Measurements from ENCODE around the gene BRWD1. TPM values are rescaled to one million over a fixed set of nuclear protein-coding genes. Genes with fewer than 3 reads are reported as not detected.

BRWD1 gene
- total and polyA plus RNA-seq, 2 experiments from 2014 or later = 35.2 to 75.5 TPM

DNA sequence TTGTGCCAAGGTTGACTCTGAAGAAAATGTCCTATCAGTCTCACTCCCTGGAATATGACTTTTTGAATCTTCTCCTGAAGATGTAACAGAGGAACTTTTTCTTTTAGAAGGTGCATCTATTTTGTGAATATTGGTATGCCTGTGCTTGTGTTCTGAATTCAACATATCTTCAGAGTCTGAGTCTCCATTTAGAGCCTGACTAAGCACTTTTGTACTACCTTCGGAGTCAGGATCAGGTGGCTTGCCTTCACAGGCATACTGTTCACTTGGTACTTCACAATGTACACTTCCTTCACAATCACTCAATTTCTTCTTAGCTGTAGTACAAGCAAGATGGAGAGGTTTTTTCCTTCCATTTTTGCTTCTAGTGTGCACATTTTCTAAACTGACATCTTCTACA is 116.6 kb downstream of the BRWD1 start:
- H3K27ac Mint-ChIP-seq = no peak overlapping the region

More for the DNA sequence above, 116.6 kb downstream of the BRWD1 start:
- Histone ChIP-seq H3K79me2 (replicated peaks; ENCODE audit: insufficient read depth) (no peaks in the 10 kb centered on the region), H3K36me3 (ENCODE audit: insufficient read depth) (peaks cover 42% of the 10 kb centered on the region), H3K27ac (ENCODE audit: low read depth) (no peak overlapping the region), H4K20me1 (replicated peaks; ENCODE audit: insufficient read depth) (no peaks in the 10 kb centered on the region), H3F3A (replicated peaks; ENCODE audit: low read depth) (no peaks in the 10 kb centered on the region; the same call in 1 of the 2 replicates), H3K4me1 (ENCODE audit: insufficient read depth) (no peaks in the 10 kb centered on the region), H3K9me2 (ENCODE audit: insufficient read depth) (no peaks in the 10 kb centered on the region), H2AFZ (no peak overlapping the region), H3K4me3 (no peak overlapping the region), H3K27me3 (ENCODE audit: insufficient read depth) (no peaks in the 10 kb centered on the region), H3K4me2 (no peak overlapping the region)
- H3K4me3 Mint-ChIP-seq = no peak overlapping the region
- no peak for TF ChIP-seq NANOG (IDR thresholded peaks at IDR 0.05; ENCODE audit: borderline replicate concordance)
- no peak for TF ChIP-seq ZNF331 (CRISPR knock-in tag; IDR thresholded peaks at IDR 0.05; ENCODE audit: low read depth)
- no peak for TF ChIP-seq ETS1 (IDR thresholded peaks at IDR 0.05)
- no peak for TF ChIP-seq EZH2phosphoT487 (IDR thresholded peaks at IDR 0.05; ENCODE audit: unreplicated experiment)
- no peak for TF ChIP-seq JUNB (IDR thresholded peaks at IDR 0.05; ENCODE audit: unreplicated experiment)
- TF ChIP-seq EZH2 (IDR thresholded peaks at IDR 0.05; ENCODE audit: low read depth, unreplicated experiment) = no peak
- TF ChIP-seq, protein P1, sequence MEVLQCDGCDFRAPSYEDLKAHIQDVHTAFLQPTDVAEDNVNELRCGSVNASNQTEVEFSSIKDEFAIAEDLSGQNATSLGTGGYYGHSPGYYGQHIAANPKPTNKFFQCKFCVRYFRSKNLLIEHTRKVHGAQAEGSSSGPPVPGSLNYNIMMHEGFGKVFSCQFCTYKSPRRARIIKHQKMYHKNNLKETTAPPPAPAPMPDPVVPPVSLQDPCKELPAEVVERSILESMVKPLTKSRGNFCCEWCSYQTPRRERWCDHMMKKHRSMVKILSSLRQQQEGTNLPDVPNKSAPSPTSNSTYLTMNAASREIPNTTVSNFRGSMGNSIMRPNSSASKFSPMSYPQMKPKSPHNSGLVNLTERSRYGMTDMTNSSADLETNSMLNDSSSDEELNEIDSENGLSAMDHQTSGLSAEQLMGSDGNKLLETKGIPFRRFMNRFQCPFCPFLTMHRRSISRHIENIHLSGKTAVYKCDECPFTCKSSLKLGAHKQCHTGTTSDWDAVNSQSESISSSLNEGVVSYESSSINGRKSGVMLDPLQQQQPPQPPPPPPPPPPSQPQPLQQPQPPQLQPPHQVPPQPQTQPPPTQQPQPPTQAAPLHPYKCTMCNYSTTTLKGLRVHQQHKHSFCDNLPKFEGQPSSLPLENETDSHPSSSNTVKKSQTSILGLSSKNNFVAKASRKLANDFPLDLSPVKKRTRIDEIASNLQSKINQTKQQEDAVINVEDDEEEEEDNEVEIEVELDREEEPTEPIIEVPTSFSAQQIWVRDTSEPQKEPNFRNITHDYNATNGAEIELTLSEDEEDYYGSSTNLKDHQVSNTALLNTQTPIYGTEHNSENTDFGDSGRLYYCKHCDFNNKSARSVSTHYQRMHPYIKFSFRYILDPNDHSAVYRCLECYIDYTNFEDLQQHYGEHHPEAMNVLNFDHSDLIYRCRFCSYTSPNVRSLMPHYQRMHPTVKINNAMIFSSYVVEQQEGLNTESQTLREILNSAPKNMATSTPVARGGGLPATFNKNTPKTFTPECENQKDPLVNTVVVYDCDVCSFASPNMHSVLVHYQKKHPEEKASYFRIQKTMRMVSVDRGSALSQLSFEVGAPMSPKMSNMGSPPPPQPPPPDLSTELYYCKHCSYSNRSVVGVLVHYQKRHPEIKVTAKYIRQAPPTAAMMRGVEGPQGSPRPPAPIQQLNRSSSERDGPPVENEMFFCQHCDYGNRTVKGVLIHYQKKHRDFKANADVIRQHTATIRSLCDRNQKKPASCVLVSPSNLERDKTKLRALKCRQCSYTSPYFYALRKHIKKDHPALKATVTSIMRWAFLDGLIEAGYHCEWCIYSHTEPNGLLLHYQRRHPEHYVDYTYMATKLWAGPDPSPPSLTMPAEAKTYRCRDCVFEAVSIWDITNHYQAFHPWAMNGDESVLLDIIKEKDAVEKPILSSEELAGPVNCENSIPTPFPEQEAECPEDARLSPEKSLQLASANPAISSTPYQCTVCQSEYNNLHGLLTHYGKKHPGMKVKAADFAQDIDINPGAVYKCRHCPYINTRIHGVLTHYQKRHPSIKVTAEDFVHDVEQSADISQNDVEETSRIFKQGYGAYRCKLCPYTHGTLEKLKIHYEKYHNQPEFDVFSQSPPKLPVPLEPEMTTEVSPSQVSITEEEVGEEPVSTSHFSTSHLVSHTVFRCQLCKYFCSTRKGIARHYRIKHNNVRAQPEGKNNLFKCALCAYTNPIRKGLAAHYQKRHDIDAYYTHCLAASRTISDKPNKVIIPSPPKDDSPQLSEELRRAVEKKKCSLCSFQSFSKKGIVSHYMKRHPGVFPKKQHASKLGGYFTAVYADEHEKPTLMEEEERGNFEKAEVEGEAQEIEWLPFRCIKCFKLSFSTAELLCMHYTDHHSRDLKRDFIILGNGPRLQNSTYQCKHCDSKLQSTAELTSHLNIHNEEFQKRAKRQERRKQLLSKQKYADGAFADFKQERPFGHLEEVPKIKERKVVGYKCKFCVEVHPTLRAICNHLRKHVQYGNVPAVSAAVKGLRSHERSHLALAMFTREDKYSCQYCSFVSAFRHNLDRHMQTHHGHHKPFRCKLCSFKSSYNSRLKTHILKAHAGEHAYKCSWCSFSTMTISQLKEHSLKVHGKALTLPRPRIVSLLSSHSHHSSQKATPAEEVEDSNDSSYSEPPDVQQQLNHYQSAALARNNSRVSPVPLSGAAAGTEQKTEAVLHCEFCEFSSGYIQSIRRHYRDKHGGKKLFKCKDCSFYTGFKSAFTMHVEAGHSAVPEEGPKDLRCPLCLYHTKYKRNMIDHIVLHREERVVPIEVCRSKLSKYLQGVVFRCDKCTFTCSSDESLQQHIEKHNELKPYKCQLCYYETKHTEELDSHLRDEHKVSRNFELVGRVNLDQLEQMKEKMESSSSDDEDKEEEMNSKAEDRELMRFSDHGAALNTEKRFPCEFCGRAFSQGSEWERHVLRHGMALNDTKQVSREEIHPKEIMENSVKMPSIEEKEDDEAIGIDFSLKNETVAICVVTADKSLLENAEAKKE (CRISPR knock-in tag; IDR thresholded peaks at IDR 0.05) = no peak
- TF ChIP-seq, protein P2, sequence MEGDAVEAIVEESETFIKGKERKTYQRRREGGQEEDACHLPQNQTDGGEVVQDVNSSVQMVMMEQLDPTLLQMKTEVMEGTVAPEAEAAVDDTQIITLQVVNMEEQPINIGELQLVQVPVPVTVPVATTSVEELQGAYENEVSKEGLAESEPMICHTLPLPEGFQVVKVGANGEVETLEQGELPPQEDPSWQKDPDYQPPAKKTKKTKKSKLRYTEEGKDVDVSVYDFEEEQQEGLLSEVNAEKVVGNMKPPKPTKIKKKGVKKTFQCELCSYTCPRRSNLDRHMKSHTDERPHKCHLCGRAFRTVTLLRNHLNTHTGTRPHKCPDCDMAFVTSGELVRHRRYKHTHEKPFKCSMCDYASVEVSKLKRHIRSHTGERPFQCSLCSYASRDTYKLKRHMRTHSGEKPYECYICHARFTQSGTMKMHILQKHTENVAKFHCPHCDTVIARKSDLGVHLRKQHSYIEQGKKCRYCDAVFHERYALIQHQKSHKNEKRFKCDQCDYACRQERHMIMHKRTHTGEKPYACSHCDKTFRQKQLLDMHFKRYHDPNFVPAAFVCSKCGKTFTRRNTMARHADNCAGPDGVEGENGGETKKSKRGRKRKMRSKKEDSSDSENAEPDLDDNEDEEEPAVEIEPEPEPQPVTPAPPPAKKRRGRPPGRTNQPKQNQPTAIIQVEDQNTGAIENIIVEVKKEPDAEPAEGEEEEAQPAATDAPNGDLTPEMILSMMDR (conservative IDR thresholded peaks at IDR 0.05; ENCODE audit: low read depth in 2 of 2) = no peak
- TF ChIP-seq ZNF114 (CRISPR knock-in tag; IDR thresholded peaks at IDR 0.05) = no peak
- no peak for TF ChIP-seq STAT1 (IDR thresholded peaks at IDR 0.05; ENCODE audit: unreplicated experiment)
- no peak for TF ChIP-seq CREB1 (CRISPR knock-in tag; IDR thresholded peaks at IDR 0.05; ENCODE audit: low read depth)
- TF ChIP-seq POLR2AphosphoS5 (IDR thresholded peaks at IDR 0.05; ENCODE audit: low read depth) = no peak
- TF ChIP-seq REST (IDR thresholded peaks at IDR 0.05; ENCODE audit: unreplicated experiment) = no peak
- no peaks in the 10 kb centered on the region for H3K27me3 Mint-ChIP-seq (ENCODE audit: insufficient read depth, low read depth, poor library complexity)
- H3K36me3 Mint-ChIP-seq (ENCODE audit: low read depth) = peaks cover 53% of the 10 kb centered on the region
- H3K9me3 Mint-ChIP-seq = no peaks in the 10 kb centered on the region
- no peak for DNase-seq (ENCODE audit: low spot score)
- ATAC-seq = no peak
- H3K4me1 Mint-ChIP-seq = peaks cover 4% of the 10 kb centered on the region; the same call in 1 of the 3 replicates

All from GM23338 (cell line).